ENCODE results near the gene ATF5. TPM values are rescaled to one million over a fixed set of nuclear protein-coding genes. Genes with fewer than 3 reads are reported as not detected.
A peak's percentile ranks its signal among the peaks of the same experiment; 100 is the strongest.

Gene ATF5
- total and polyA plus RNA-seq, 11 donors: 3.9 to 33.0 (median 9.5) TPM

- Histone ChIP-seq H3K27me3 (no peaks in the 10 kb centered on the region), H3K4me3 (no peak overlapping the region), H3K4me1 (peaks cover 0 to 24% (median 0%) of the 10 kb centered on the region in 12 donors), H3K27ac (no peak overlapping the region), H3K36me3 (peaks cover 0 to 61% (median 54%) of the 10 kb centered on the region in 9 donors), H3K9me3 (no peaks in the 10 kb centered on the region)
- peak in 1 of 5 donors; percentile 27 for DNase-seq
- TF ChIP-seq POLR2A (IDR thresholded peaks at IDR 0.05): no peak
- TF ChIP-seq CTCF (IDR thresholded peaks at IDR 0.05): no peak
- intact Hi-C loops (cut with DNase I): no loop called here
- no peak for ATAC-seq
- 88 to 95% (median 88%) methylated on average over 13 of the region's 13 CpGs for WGBS, 4 donors
Measured at GRCh38 chr19:49977076-49977475, 48.1 kb downstream of the ATF5 start.

GRCh38 chr19:49977881-49978280, 48.9 kb downstream of the ATF5 start:
- no peak for DNase-seq
- TF ChIP-seq CTCF (IDR thresholded peaks at IDR 0.05): no peak
- TF ChIP-seq POLR2A (IDR thresholded peaks at IDR 0.05): no peak
- intact Hi-C loops (cut with DNase I): no loop called here
- Histone ChIP-seq H3K27me3 (no peaks in the 10 kb centered on the region), H3K9me3 (no peaks in the 10 kb centered on the region), H3K36me3 (peaks cover 0 to 66% (median 58%) of the 10 kb centered on the region in 9 donors), H3K4me1 (peaks cover 0 to 16% (median 0%) of the 10 kb centered on the region in 12 donors), H3K4me3 (no peak overlapping the region), H3K27ac (no peak overlapping the region)
- no peak for ATAC-seq
- 84 to 89% (median 85%) methylated on average over 14 to 18 of the region's 18 CpGs for WGBS, 4 donors

- Histone ChIP-seq H3K4me1 (peaks cover 0 to 12% (median 0%) of the 10 kb centered on the region in 12 donors), H3K4me3 (no peak overlapping the region), H3K9me3 (no peaks in the 10 kb centered on the region), H3K27ac (no peak overlapping the region), H3K27me3 (no peaks in the 10 kb centered on the region), H3K36me3 (peaks cover 0 to 66% (median 58%) of the 10 kb centered on the region in 9 donors)
- no peak for TF ChIP-seq CTCF (IDR thresholded peaks at IDR 0.05)
- intact Hi-C loops (cut with DNase I): no loop called here
- no peak for DNase-seq
- WGBS, 4 donors: 83 to 90% (median 89%) methylated on average over 10 to 11 of the region's 11 CpGs
- ATAC-seq: no peak
Measured at GRCh38 chr19:49978324-49978723, 49.3 kb downstream of the ATF5 start.

- Histone ChIP-seq H3K27me3 (no peaks in the 10 kb centered on the region), H3K4me3 (no peak overlapping the region), H3K9me3 (no peaks in the 10 kb centered on the region), H3K4me1 (peaks cover 0 to 7% (median 0%) of the 10 kb centered on the region in 12 donors), H3K27ac (no peak overlapping the region), H3K36me3 (peaks cover 0 to 87% (median 77%) of the 10 kb centered on the region in 9 donors)
- WGBS, 4 donors: 76 to 87% (median 79%) methylated on average over 21 of the region's 21 CpGs
- DNase-seq (no peak), ATAC-seq (no peak)
- intact Hi-C loops (cut with DNase I): loop anchor here in 7 of 10 donors (2.0 to 5.0 kb wide), 4 partner anchors 41 to 47 kb away; no protein-coding TSS in a partner anchor
- TF ChIP-seq POLR2A (IDR thresholded peaks at IDR 0.05) (no peak), CTCF (IDR thresholded peaks at IDR 0.05) (no peak)
Measured at GRCh38 chr19:49981603-49982593, 52.9 kb downstream of the ATF5 start.
